GM18520 (cell line): ENCODE measurements around the gene TRAPPC5.

Experiments used
- ATAC-seq: cut with Tn5 transposase; IDR thresholded peaks from one replicate; pipeline ENCODE4 v1.9.1; 2021; ENCODE audit not compliant: unreplicated experiment

Gene TRAPPC5

GRCh38 chr19:7729831-7730285 lies 49.2 kb downstream of the TRAPPC5 start:
- ATAC-seq = no peak

GRCh38 chr19:7730286-7731217 lies 49.9 kb downstream of the TRAPPC5 start:
- ATAC-seq = no peak

- no peak for ATAC-seq
Measured at GRCh38 chr19:7731218-7731595, 50.6 kb downstream of the TRAPPC5 start.

GRCh38 chr19:7731615-7732014 lies 51.0 kb downstream of the TRAPPC5 start:
- no peak for ATAC-seq

- no peak for ATAC-seq
Measured at GRCh38 chr19:7732045-7732444, 51.4 kb downstream of the TRAPPC5 start, which contains the start of gene CLEC4G. Gene CLEC4G, minus strand, starts transcription at chr19:7732110. Its CDS starts 8 bp downstream, at chr19:7732102.

GRCh38 chr19:7733376-7733775 lies 52.7 kb downstream of the TRAPPC5 start:
- no peak for ATAC-seq

- no peak for ATAC-seq
Measured at GRCh38 chr19:7734220-7735203, 53.9 kb downstream of the TRAPPC5 start.

- no peak for ATAC-seq
Measured at GRCh38 chr19:7736148-7736547, 55.5 kb downstream of the TRAPPC5 start.

- ATAC-seq = no peak
Measured at GRCh38 chr19:7737215-7737614, 56.6 kb downstream of the TRAPPC5 start.
